A549 (cell line): Measurements from ENCODE around the gene CLPSL2. TPM values are rescaled to one million over a fixed set of nuclear protein-coding genes. Genes with fewer than 3 reads are reported as not detected.

Experiments
- ATAC-seq, 2 experiments: fragments of 200-7000 bp in 1 of 2; fragments of >200 bp in 1 of 2; cut with Nextera tagmentation in 1 of 2; cut with Tn5 transposase in 1 of 2; 3 replicates each; pipeline versions ENCODE4 v1.8.0 to v1.9.1; 2018 to 2020; ENCODE audit warnings: mild to moderate bottlenecking in 1 of 2, moderate library complexity in 1 of 2
- CTCF ChIA-PET: fragments of 300-600 bp; sonication (Branson Sonifier 250); formaldehyde crosslinking; extraction: SDS; loops from one replicate; lab custom pipeline; 2021; ENCODE audit warnings: antibody characterized with exemption, inconsistent platforms; lab: Yijun Ruan, JAX
- POLR2A ChIA-PET: fragments of 350-600 bp; formaldehyde crosslinking; extraction: SDS; loops from one replicate; lab custom pipeline; 2021; ENCODE audit warnings: antibody characterized with exemption, inconsistent platforms; lab: Yijun Ruan, JAX
- DNase-seq, 2 experiments: peaks; one replicate each; pipeline versions ENCODE4 v3.0.0 to v3.0.0-alpha.2; 2011 to 2016; ENCODE audit warnings: low read depth in 1 of 2, low spot score in 1 of 2
- FAIRE-seq: peaks from 2 replicates; lab custom pipeline; 2011; peaks lifted over from hg19 to GRCh38; lab: Jason Lieb, UNC
- H3K27ac ChIP-seq, 2 experiments: fragments of >200 bp; sonication (Bioruptor Twin); formaldehyde crosslinking; 3 replicates each; pipeline ENCODE4 v1.5.1; 2016 to 2017
- H3K4me1 ChIP-seq: fragments of >200 bp; sonication (Bioruptor Twin); formaldehyde crosslinking; 3 replicates; pipeline ENCODE4 v1.6.1; 2016
- H3K4me2 ChIP-seq: fragments of >200 bp; sonication (Bioruptor Twin); formaldehyde crosslinking; 3 replicates; pipeline ENCODE4 v1.6.1; 2016
- H3K4me3 ChIP-seq: fragments of >200 bp; sonication (Bioruptor Twin); formaldehyde crosslinking; 3 replicates; pipeline ENCODE4 v1.5.1; 2016
- H3K9me3 ChIP-seq: fragments of >200 bp; sonication (Bioruptor Twin); formaldehyde crosslinking; 3 replicates; pipeline ENCODE4 v1.6.1; 2016
- BCL3 ChIP-seq: fragments of >200 bp; sonication (Bioruptor Twin); formaldehyde crosslinking; IDR thresholded peaks from 3 replicates; pipeline ENCODE4 v1.6.1; 2016
- CBX2 ChIP-seq: fragments of 200-600 bp; sonication (generic); IDR thresholded peaks from 2 replicates; pipeline ENCODE4 v1.6.1; 2016; ENCODE audit warnings: low read depth, mild to moderate bottlenecking, borderline replicate concordance
- CBX8 ChIP-seq: fragments of 200-600 bp; sonication (generic); IDR thresholded peaks from 2 replicates; pipeline ENCODE4 v1.6.1; 2016
- CHD4 ChIP-seq: fragments of 200-600 bp; sonication (generic); IDR thresholded peaks from 2 replicates; pipeline ENCODE4 v1.6.1; 2016; ENCODE audit warnings: antibody characterized with exemption, mild to moderate bottlenecking, borderline replicate concordance
- CTCF ChIP-seq: fragments of >200 bp; sonication (Bioruptor Twin); formaldehyde crosslinking; IDR thresholded peaks from 3 replicates; pipeline ENCODE4 v1.5.1; 2016
- E2F6 ChIP-seq: IDR thresholded peaks from 2 replicates; pipeline ENCODE4 v1.6.1; 2012; ENCODE audit warnings: low read depth, borderline replicate concordance
- EHF ChIP-seq: fragments of 250-450 bp; sonication (Bioruptor Pico); IDR thresholded peaks from 2 replicates; pipeline ENCODE4 v1.5.0; 2020; ENCODE audit warnings: mild to moderate bottlenecking
- ESRRA ChIP-seq: fragments of 150-350 bp; IDR thresholded peaks from 2 replicates; pipeline ENCODE4 v1.6.1; 2014; ENCODE audit warnings: mild to moderate bottlenecking, low read length, borderline replicate concordance
- FOSB ChIP-seq: fragments of 250-450 bp; sonication (Bioruptor Pico); IDR thresholded peaks from 2 replicates; pipeline ENCODE4 v1.5.0; 2020; ENCODE audit warnings: mild to moderate bottlenecking, moderate library complexity
- FOSL2 ChIP-seq, 2 experiments: fragments of 450-650 bp in 1 of 2; fragments of >200 bp in 1 of 2; sonication (Bioruptor Twin) in 1 of 2; formaldehyde crosslinking; IDR thresholded peaks; 2 replicates each; pipeline versions ENCODE4 v1.5.0 to v1.6.1; 2016 to 2020; ENCODE audit warnings: mild to moderate bottlenecking in 1 of 2, moderate library complexity in 1 of 2
- FOXS1 ChIP-seq: fragments of 250-450 bp; sonication (Bioruptor Pico); IDR thresholded peaks from 2 replicates; pipeline ENCODE4 v1.5.0; 2020; ENCODE audit warnings: mild to moderate bottlenecking, moderate library complexity
- GATA3 ChIP-seq: IDR thresholded peaks from 2 replicates; pipeline ENCODE4 v1.6.1; 2012; ENCODE audit warnings: borderline replicate concordance
- HES2 ChIP-seq: fragments of >200 bp; sonication (Bioruptor Twin); formaldehyde crosslinking; IDR thresholded peaks from 2 replicates; pipeline ENCODE4 v1.6.1; 2016
- HEYL ChIP-seq: fragments of 250-450 bp; sonication (Bioruptor Pico); IDR thresholded peaks from 2 replicates; pipeline ENCODE4 v1.8.0; 2021; ENCODE audit warnings: mild to moderate bottlenecking, moderate library complexity
- MAX ChIP-seq: IDR thresholded peaks from 2 replicates; pipeline ENCODE4 v1.6.1; 2012
- NFE2L2 ChIP-seq: fragments of 150-350 bp; conservative IDR thresholded peaks from 2 replicates; pipeline ENCODE4 v1.6.1; 2014; ENCODE audit warnings: low read length
- NR3C1 ChIP-seq: fragments of >200 bp; sonication (Bioruptor Twin); formaldehyde crosslinking; IDR thresholded peaks from 3 replicates; pipeline ENCODE4 v1.6.1; 2017
- POLR2A ChIP-seq: IDR thresholded peaks from 2 replicates; pipeline ENCODE4 v1.6.1; 2012; ENCODE audit warnings: mild to moderate bottlenecking, low read length
- RCOR1 ChIP-seq: fragments of 150-350 bp; IDR thresholded peaks from 2 replicates; pipeline ENCODE4 v1.6.1; 2014; ENCODE audit warnings: antibody characterized with exemption, low read length, low read depth
- REST ChIP-seq: fragments of 200-600 bp; sonication (generic); IDR thresholded peaks from 2 replicates; pipeline ENCODE4 v1.6.1; 2016; ENCODE audit warnings: antibody characterized with exemption, mild to moderate bottlenecking, moderate library complexity
- RNF2 ChIP-seq: fragments of 200-600 bp; sonication (generic); IDR thresholded peaks from 2 replicates; pipeline ENCODE4 v1.6.1; 2016; ENCODE audit warnings: low read depth, mild to moderate bottlenecking, antibody characterized with exemption, moderate library complexity, borderline replicate concordance
- SREBF2 ChIP-seq: fragments of 450-650 bp; IDR thresholded peaks from 2 replicates; pipeline ENCODE4 v1.6.1; 2014; ENCODE audit warnings: mild to moderate bottlenecking, moderate library complexity
- TFCP2L1 ChIP-seq: fragments of 250-450 bp; sonication (Bioruptor Pico); IDR thresholded peaks from 2 replicates; pipeline ENCODE4 v1.5.0; 2021; ENCODE audit warnings: mild to moderate bottlenecking
- USF2 ChIP-seq: fragments of 450-650 bp; IDR thresholded peaks from 2 replicates; pipeline ENCODE4 v1.6.1; 2014; ENCODE audit warnings: antibody characterized with exemption
- ZNF302 ChIP-seq: fragments of 250-450 bp; sonication (Bioruptor Pico); IDR thresholded peaks from 2 replicates; pipeline ENCODE4 v1.9.0; 2021; ENCODE audit warnings: inconsistent platforms, mild to moderate bottlenecking, moderate library complexity
- WGBS: methylation state at CpG from one replicate; pipeline ENCODE4 v1.1.6; 2017; ENCODE audit errors: missing lambda C conversion rate; 5-methylcytosine and 5-hydroxymethylcytosine counted together
- polyA plus RNA-seq, 4 experiments: library from polyadenylated mRNA; depleted of rRNA in 3 of 4; stranded (reverse); fragments of >200 nt; fragmentation: RNase III in 1 of 4; extraction: RNeasy Plus Mini Kit Qiagen cat#74134 plus additional on column Dnase treatment in 1 of 4; gene quantifications; 2 replicates in 3 of 4; 3 replicates in 1 of 4; pipeline ENCODE4 v1.2.3, GENCODE V29; 2011 to 2017

CLPSL2 gene
- polyA plus RNA-seq, 2 of the 4 experiments (the other 2 are of a cell fraction): 0.37 to 0.72 TPM

- CTCF ChIA-PET: interaction anchor here (1.7 kb wide), 1 partner anchor 296 kb away, joined by 4 read pairs; no protein-coding TSS in a partner anchor
- H3K4me2 ChIP-seq: no peak overlapping the region
- no peaks in the 10 kb centered on the region for H3K9me3 ChIP-seq
- H3K4me1 ChIP-seq: no peaks in the 10 kb centered on the region
- ATAC-seq: no peak
- H3K4me3 ChIP-seq: no peak overlapping the region
- FAIRE-seq: no peak
- POLR2A ChIA-PET: no interaction called here
- no peak overlapping the region for H3K27ac ChIP-seq
- DNase-seq: no peak
- 67% methylated on average over 5 of the region's 5 CpGs for WGBS
- TF ChIP-seq FOSB (CRISPR knock-in tag): no peak
- TF ChIP-seq CBX8: no peak
- no peak for TF ChIP-seq FOSL2 (IDR thresholded peaks at IDR 0.05)
- no peak for TF ChIP-seq FOSL2 (CRISPR knock-in tag; IDR thresholded peaks at IDR 0.05)
- no peak for TF ChIP-seq NFE2L2
- no peak for TF ChIP-seq USF2
- no peak for TF ChIP-seq FOXS1 (CRISPR knock-in tag)
- TF ChIP-seq HES2: no peak
- no peak for TF ChIP-seq REST
- no peak for TF ChIP-seq HEYL (CRISPR knock-in tag)
- TF ChIP-seq ESRRA: no peak
- TF ChIP-seq POLR2A: no peak
Observed at GRCh38 chr6:35798706-35799105, 22.3 kb downstream of the CLPSL2 start.

- POLR2A ChIA-PET: no interaction called here
- H3K27ac ChIP-seq: no peak overlapping the region
- H3K4me2 ChIP-seq: no peak overlapping the region
- FAIRE-seq: no peak
- H3K9me3 ChIP-seq: no peaks in the 10 kb centered on the region
- DNase-seq: no peak
- H3K4me1 ChIP-seq: 0 out of 3 replicates have a peak, but pooled peaks cover 3% of the 10 kb centered on the region
- TF ChIP-seq E2F6: no peak
- TF ChIP-seq CTCF: no peak
- no peak for TF ChIP-seq RNF2
- TF ChIP-seq NR3C1: no peak
- no peak for TF ChIP-seq SREBF2
- no peak for TF ChIP-seq FOSB (CRISPR knock-in tag)
- TF ChIP-seq FOXS1 (CRISPR knock-in tag): no peak
- TF ChIP-seq ZNF302: no peak
- TF ChIP-seq MAX: no peak
- no peak for TF ChIP-seq BCL3
- no peak for TF ChIP-seq EHF (CRISPR knock-in tag)
- TF ChIP-seq RCOR1: no peak
- TF ChIP-seq CBX2: no peak
- TF ChIP-seq GATA3: no peak
- no peak for TF ChIP-seq CHD4
- no peak for TF ChIP-seq FOSL2 (IDR thresholded peaks at IDR 0.05)
- no peak for TF ChIP-seq FOSL2 (CRISPR knock-in tag; IDR thresholded peaks at IDR 0.05)
- TF ChIP-seq TFCP2L1 (CRISPR knock-in tag): no peak
- CTCF ChIA-PET: interaction anchor here (0.6 to 1.0 kb wide), 2 partner anchors 26 to 218 kb away, joined by 3 read pairs; no protein-coding TSS in a partner anchor
- 59% methylated on average over 3 of the region's 3 CpGs for WGBS
- H3K4me3 ChIP-seq: no peak overlapping the region
- no peak for ATAC-seq
Observed at GRCh38 chr6:35801148-35801547, 24.8 kb downstream of the CLPSL2 start.
